ENCODE measurements around the gene LMBRD1. TPM values are rescaled to one million over a fixed set of nuclear protein-coding genes. Genes with fewer than 3 reads are reported as not detected.
A peak's percentile ranks its signal among the peaks of the same experiment; 100 is the strongest.
"Not testable (repeated sequence)": the region's sequence is repeated elsewhere in the genome, so short reads cannot be mapped to it uniquely, and the experiment has no call there.

LMBRD1 gene
- polyA plus RNA-seq, 1 of the 3 experiments (the other 2 are of a cell fraction) = 6.5 TPM

DNA sequence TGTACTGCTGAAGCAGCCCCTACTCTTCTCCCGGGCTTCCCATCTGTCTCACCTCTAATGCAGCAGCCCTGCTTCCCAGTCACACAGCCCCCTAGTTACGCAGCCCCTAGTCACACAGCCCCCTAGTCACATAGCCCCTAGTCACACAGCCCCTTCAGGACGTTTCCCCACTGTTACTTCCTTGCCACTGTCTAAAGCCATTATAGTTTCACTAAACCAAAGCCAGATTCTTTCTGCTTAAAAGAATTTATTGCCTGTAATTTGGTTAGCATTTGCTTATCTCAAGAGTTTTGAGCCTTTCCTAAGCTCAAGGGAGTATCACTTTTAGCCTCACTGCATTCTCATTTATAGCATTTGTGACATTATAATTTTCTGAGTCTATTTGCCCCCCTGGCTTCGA is 127.9 kb downstream of the LMBRD1 start:
- CTCF ChIA-PET = interaction anchor here (0.9 kb wide), 1 partner anchor 9 kb away, joined by 3 read pairs; no protein-coding TSS in a partner anchor

DNA sequence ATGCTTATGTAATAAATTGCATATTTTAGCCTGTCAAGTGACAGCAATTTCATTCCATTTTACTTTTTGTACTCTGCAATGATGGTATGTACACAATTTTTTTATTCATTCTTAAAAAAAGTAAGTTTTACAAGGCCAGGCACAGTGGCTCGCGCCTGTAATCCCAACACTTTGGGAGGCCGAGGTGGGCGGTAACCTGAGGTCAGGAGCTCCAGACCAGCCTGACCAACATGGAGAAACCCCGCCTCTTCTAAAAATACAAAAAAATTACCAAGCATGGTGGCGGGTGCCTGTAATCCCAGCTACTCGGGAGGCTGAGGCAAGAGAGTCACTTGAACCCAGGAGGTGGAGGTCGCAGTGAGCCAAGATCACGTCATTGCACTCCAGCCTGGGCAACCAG is 130.0 kb downstream of the LMBRD1 start:
- H3K79me2 ChIP-seq (ENCODE audit: insufficient read depth); DNase-seq; H3K4me2 ChIP-seq; H3K4me3 ChIP-seq (ENCODE audit: low read depth in 2 of 2, low read length in 1 of 2); H3K9me2 ChIP-seq; H3K36me3 ChIP-seq (replicated peaks in 1 of 2; ENCODE audit: control insufficient read depth in 1 of 2, insufficient read depth in 2 of 2, low read length in 1 of 2); H3K27me3 ChIP-seq (ENCODE audit: insufficient read depth); H4K20me1 ChIP-seq (ENCODE audit: insufficient read depth); H3K9me3 ChIP-seq; H3F3A ChIP-seq (replicated peaks; ENCODE audit: insufficient read depth); H2AFZ ChIP-seq (ENCODE audit: low read depth); POLR2A ChIA-PET; CTCF ChIA-PET; H3K4me1 ChIP-seq (ENCODE audit: control insufficient read depth in 1 of 2, insufficient read depth in 2 of 2, low read depth in 1 of 2, low read length in 1 of 2); H3K9ac ChIP-seq; H3K27ac ChIP-seq (ENCODE audit: low read depth in 2 of 2, low read length in 1 of 2): not testable (repeated sequence)
- WGBS (ENCODE audit: low lambda C conversion rate) = 87% methylated on average over 9 of the region's 9 CpGs

More for the DNA sequence above, 127.9 kb downstream of the LMBRD1 start:
- peaks cover 2 to 4% of the 10 kb centered on the region in 2 experiments for H3K36me3 ChIP-seq (replicated peaks in 1 of 2; ENCODE audit: control insufficient read depth in 1 of 2, insufficient read depth in 2 of 2, low read length in 1 of 2)
- H2AFZ ChIP-seq (ENCODE audit: low read depth) = no peak overlapping the region
- H3K79me2 ChIP-seq (ENCODE audit: insufficient read depth) = no peaks in the 10 kb centered on the region
- H3F3A ChIP-seq (replicated peaks; ENCODE audit: insufficient read depth) = no peaks in the 10 kb centered on the region
- no peaks in the 10 kb centered on the region for H3K9me3 ChIP-seq
- no peak overlapping the region for H3K4me2 ChIP-seq
- H3K27me3 ChIP-seq (ENCODE audit: insufficient read depth) = no peaks in the 10 kb centered on the region
- H3K9me2 ChIP-seq = no peaks in the 10 kb centered on the region
- H3K27ac ChIP-seq (ENCODE audit: low read depth in 2 of 2, low read length in 1 of 2) = no peak overlapping the region
- TF ChIP-seq NRF1 (IDR thresholded peaks at IDR 0.05; ENCODE audit: low read depth, low read length) = no peak
- peak; percentile 66 for TF ChIP-seq GATA2 (CRISPR knock-in tag; IDR thresholded peaks at IDR 0.05)
- TF ChIP-seq EP300 (IDR thresholded peaks at IDR 0.05; ENCODE audit: borderline replicate concordance in 1 of 2, low read depth in 1 of 2, low read length in 1 of 2) = peak in 1 of 2 experiments; percentile 35; a peak in 1 of 4 replicates
- no peak overlapping the region for H3K4me3 ChIP-seq (ENCODE audit: low read depth in 2 of 2, low read length in 1 of 2)
- WGBS (ENCODE audit: low lambda C conversion rate) = 41% methylated on average over 4 of the region's 4 CpGs
- peaks cover 0 to 4% of the 10 kb centered on the region in 2 experiments; a peak in 2 of 4 replicates for H3K4me1 ChIP-seq (ENCODE audit: control insufficient read depth in 1 of 2, insufficient read depth in 2 of 2, low read depth in 1 of 2, low read length in 1 of 2)
- H3K9ac ChIP-seq = no peak overlapping the region
- peak; percentile 22 for DNase-seq
- no peaks in the 10 kb centered on the region for H4K20me1 ChIP-seq (ENCODE audit: insufficient read depth)
- POLR2A ChIA-PET = no interaction called here

DNA sequence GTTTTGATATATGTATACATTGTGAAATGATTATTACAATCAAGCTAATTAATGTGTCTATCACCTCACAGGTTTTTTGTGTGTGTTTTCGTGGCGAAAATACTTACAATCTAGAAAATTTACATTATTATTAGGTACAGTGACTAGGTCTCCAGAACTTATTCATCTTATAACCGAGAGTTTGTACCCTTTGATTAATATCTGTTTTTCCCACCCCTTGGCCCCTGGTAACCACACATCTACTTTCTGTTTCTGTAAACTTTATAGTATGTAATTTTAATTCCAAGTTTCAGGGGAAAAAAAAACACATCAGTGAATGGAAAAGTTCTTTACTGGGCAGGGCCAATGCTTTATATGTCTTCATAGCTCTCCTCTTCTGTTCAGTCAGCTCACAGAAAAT is 131.4 kb downstream of the LMBRD1 start:
- peaks cover 0 to 4% of the 10 kb centered on the region in 2 experiments for H3K36me3 ChIP-seq (replicated peaks in 1 of 2; ENCODE audit: control insufficient read depth in 1 of 2, insufficient read depth in 2 of 2, low read length in 1 of 2)
- H3K79me2 ChIP-seq (ENCODE audit: insufficient read depth) = no peaks in the 10 kb centered on the region
- peaks cover 0 to 4% of the 10 kb centered on the region in 2 experiments; a peak in 2 of 4 replicates for H3K4me1 ChIP-seq (ENCODE audit: control insufficient read depth in 1 of 2, insufficient read depth in 2 of 2, low read depth in 1 of 2, low read length in 1 of 2)
- WGBS (ENCODE audit: low lambda C conversion rate) = 76% methylated on average over 3 of the region's 3 CpGs
- H4K20me1 ChIP-seq (ENCODE audit: insufficient read depth) = no peaks in the 10 kb centered on the region
- H3K9me3 ChIP-seq = no peaks in the 10 kb centered on the region
- no peaks in the 10 kb centered on the region for H3F3A ChIP-seq (replicated peaks; ENCODE audit: insufficient read depth)
- ChIA-PET CTCF (no interaction called here), POLR2A (no interaction called here)
- TF ChIP-seq, protein P1, sequence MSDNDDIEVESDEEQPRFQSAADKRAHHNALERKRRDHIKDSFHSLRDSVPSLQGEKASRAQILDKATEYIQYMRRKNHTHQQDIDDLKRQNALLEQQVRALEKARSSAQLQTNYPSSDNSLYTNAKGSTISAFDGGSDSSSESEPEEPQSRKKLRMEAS (IDR thresholded peaks at IDR 0.05; ENCODE audit: low read depth) = no peak
- no peak for TF ChIP-seq RXRA (IDR thresholded peaks at IDR 0.05; ENCODE audit: borderline replicate concordance, low read depth)
- TF ChIP-seq GATA2 (CRISPR knock-in tag; IDR thresholded peaks at IDR 0.05) = no peak
- no peak for TF ChIP-seq EP300 (IDR thresholded peaks at IDR 0.05; ENCODE audit: borderline replicate concordance in 1 of 2, low read depth in 1 of 2, low read length in 1 of 2)
- TF ChIP-seq, protein P2, sequence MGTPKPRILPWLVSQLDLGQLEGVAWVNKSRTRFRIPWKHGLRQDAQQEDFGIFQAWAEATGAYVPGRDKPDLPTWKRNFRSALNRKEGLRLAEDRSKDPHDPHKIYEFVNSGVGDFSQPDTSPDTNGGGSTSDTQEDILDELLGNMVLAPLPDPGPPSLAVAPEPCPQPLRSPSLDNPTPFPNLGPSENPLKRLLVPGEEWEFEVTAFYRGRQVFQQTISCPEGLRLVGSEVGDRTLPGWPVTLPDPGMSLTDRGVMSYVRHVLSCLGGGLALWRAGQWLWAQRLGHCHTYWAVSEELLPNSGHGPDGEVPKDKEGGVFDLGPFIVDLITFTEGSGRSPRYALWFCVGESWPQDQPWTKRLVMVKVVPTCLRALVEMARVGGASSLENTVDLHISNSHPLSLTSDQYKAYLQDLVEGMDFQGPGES (IDR thresholded peaks at IDR 0.05; ENCODE audit: low read depth, low read length) = no peak
- no peak for TF ChIP-seq NRF1 (IDR thresholded peaks at IDR 0.05; ENCODE audit: low read depth, low read length)
- TF ChIP-seq TEAD4 (IDR thresholded peaks at IDR 0.05; ENCODE audit: borderline replicate concordance, insufficient read depth) = no peak
- TF ChIP-seq SMC3 (IDR thresholded peaks at IDR 0.05; ENCODE audit: low read depth, low read length) = no peak
- no peak for TF ChIP-seq RAD21 (IDR thresholded peaks at IDR 0.05; ENCODE audit: low read length)
- TF ChIP-seq CHD2 (IDR thresholded peaks at IDR 0.05; ENCODE audit: low read length, partially characterized antibody) = no peak
- TF ChIP-seq YY1 (IDR thresholded peaks at IDR 0.05; ENCODE audit: low read depth) = no peak
- TF ChIP-seq RFX5 (IDR thresholded peaks at IDR 0.05; ENCODE audit: low read length) = no peak
- no peak for TF ChIP-seq JUND (IDR thresholded peaks at IDR 0.05)
- TF ChIP-seq, protein P3, sequence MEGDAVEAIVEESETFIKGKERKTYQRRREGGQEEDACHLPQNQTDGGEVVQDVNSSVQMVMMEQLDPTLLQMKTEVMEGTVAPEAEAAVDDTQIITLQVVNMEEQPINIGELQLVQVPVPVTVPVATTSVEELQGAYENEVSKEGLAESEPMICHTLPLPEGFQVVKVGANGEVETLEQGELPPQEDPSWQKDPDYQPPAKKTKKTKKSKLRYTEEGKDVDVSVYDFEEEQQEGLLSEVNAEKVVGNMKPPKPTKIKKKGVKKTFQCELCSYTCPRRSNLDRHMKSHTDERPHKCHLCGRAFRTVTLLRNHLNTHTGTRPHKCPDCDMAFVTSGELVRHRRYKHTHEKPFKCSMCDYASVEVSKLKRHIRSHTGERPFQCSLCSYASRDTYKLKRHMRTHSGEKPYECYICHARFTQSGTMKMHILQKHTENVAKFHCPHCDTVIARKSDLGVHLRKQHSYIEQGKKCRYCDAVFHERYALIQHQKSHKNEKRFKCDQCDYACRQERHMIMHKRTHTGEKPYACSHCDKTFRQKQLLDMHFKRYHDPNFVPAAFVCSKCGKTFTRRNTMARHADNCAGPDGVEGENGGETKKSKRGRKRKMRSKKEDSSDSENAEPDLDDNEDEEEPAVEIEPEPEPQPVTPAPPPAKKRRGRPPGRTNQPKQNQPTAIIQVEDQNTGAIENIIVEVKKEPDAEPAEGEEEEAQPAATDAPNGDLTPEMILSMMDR (IDR thresholded peaks at IDR 0.05) = no peak
- no peak for TF ChIP-seq FOSL2 (IDR thresholded peaks at IDR 0.05; ENCODE audit: borderline replicate concordance, low read depth)
- no peak for TF ChIP-seq SIN3A (IDR thresholded peaks at IDR 0.05; ENCODE audit: borderline replicate concordance, low read depth, low read length)
- no peak for TF ChIP-seq POLR2AphosphoS5 (IDR thresholded peaks at IDR 0.05; ENCODE audit: low read depth, low read length)
- TF ChIP-seq ELF1 (IDR thresholded peaks at IDR 0.05) = no peak
- TF ChIP-seq, protein P4, sequence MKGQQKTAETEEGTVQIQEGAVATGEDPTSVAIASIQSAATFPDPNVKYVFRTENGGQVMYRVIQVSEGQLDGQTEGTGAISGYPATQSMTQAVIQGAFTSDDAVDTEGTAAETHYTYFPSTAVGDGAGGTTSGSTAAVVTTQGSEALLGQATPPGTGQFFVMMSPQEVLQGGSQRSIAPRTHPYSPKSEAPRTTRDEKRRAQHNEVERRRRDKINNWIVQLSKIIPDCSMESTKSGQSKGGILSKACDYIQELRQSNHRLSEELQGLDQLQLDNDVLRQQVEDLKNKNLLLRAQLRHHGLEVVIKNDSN (IDR thresholded peaks at IDR 0.05; ENCODE audit: borderline replicate concordance, low read depth) = no peak
- no peak for TF ChIP-seq TCF12 (IDR thresholded peaks at IDR 0.05)
- H3K27me3 ChIP-seq (ENCODE audit: insufficient read depth) = no peaks in the 10 kb centered on the region
- no peak overlapping the region for H3K27ac ChIP-seq (ENCODE audit: low read depth in 2 of 2, low read length in 1 of 2)
- DNase-seq = no peak
- H2AFZ ChIP-seq (ENCODE audit: low read depth) = no peak overlapping the region
- no peak overlapping the region for H3K9ac ChIP-seq
- H3K4me2 ChIP-seq = no peak overlapping the region
- H3K9me2 ChIP-seq = no peaks in the 10 kb centered on the region
- no peak overlapping the region for H3K4me3 ChIP-seq (ENCODE audit: low read depth in 2 of 2, low read length in 1 of 2)
